NCI-H69 (cell line): Measurements from ENCODE around the gene PLAAT3.
"Not testable (repeated sequence)": the region's sequence is repeated elsewhere in the genome, so short reads cannot be mapped to it uniquely, and the experiment has no call there.

Experiments used
- DNase-seq: peaks from one replicate; lab custom pipeline; 2025; lab: John Stamatoyannopoulos, UW

The PLAAT3 gene

GRCh38 chr11:63537293-63538101 is 76.7 kb downstream of the PLAAT3 start:
- DNase-seq = no peak

GRCh38 chr11:63536669-63537292 is 77.5 kb downstream of the PLAAT3 start, which contains the start of gene PLAAT4:
Gene PLAAT4, plus strand, starts transcription at chr11:63536808. Its CDS starts 61 bp downstream, at chr11:63536869.
- DNase-seq = no peak

- DNase-seq = no peak
These were observed 78.5 kb downstream of the PLAAT3 start for GRCh38 chr11:63535734-63536133.

GRCh38 chr11:63534895-63535461 is 79.3 kb downstream of the PLAAT3 start:
- DNase-seq = no peak

- no peak for DNase-seq
These were observed 80.2 kb downstream of the PLAAT3 start for GRCh38 chr11:63534076-63534475.

- DNase-seq = no peak
These were observed 81.3 kb downstream of the PLAAT3 start for GRCh38 chr11:63532799-63533475.

- DNase-seq = no peak
These were observed 82.1 kb downstream of the PLAAT3 start for GRCh38 chr11:63532117-63532516.

GRCh38 chr11:63531074-63531792 is 83.0 kb downstream of the PLAAT3 start:
- DNase-seq = not testable (repeated sequence)

GRCh38 chr11:63530021-63530420 is 84.2 kb downstream of the PLAAT3 start:
- no peak for DNase-seq

- not testable (repeated sequence) for DNase-seq
These were observed 84.9 kb downstream of the PLAAT3 start for GRCh38 chr11:63529373-63529772.

- not testable (repeated sequence) for DNase-seq
These were observed 85.4 kb downstream of the PLAAT3 start for GRCh38 chr11:63528729-63529278.

- not testable (repeated sequence) for DNase-seq
These were observed 86.1 kb downstream of the PLAAT3 start for GRCh38 chr11:63528156-63528555.

- DNase-seq = no peak
These were observed 86.6 kb downstream of the PLAAT3 start for GRCh38 chr11:63527667-63528066.
